DMS53 (cell line): ENCODE data around the gene MANF.

Source experiments
- DNase-seq: peaks from one replicate; lab custom pipeline; 2025; lab: John Stamatoyannopoulos, UW

MANF gene

GRCh38 chr3:51390246-51391074 is 5.4 kb downstream of the MANF start:
- DNase-seq = no peak

GRCh38 chr3:51391075-51391565 is 6.0 kb downstream of the MANF start, which contains the start of gene RBM15B:
RBM15B (plus strand) TSS chr3:51391285; CDS start chr3:51391400, 115 bp downstream.
- DNase-seq = peak; percentile 92

- peak; percentile 49 for DNase-seq
Measured at GRCh38 chr3:51391566-51392354, 6.7 kb downstream of the MANF start.

- no peak for DNase-seq
Measured at GRCh38 chr3:51392355-51393133, 7.5 kb downstream of the MANF start.

GRCh38 chr3:51393134-51393495 is 8.0 kb downstream of the MANF start:
- DNase-seq = no peak

GRCh38 chr3:51393564-51393963 is 8.5 kb downstream of the MANF start:
- DNase-seq = no peak

GRCh38 chr3:51394541-51394940 is 9.4 kb downstream of the MANF start:
- DNase-seq = no peak

GRCh38 chr3:51395493-51396213 is 10.6 kb downstream of the MANF start:
- DNase-seq = no peak

- no peak for DNase-seq
Measured at GRCh38 chr3:51396401-51396800, 11.3 kb downstream of the MANF start.

- no peak for DNase-seq
Measured at GRCh38 chr3:51397392-51397791, 12.3 kb downstream of the MANF start.

- DNase-seq = no peak
Measured at GRCh38 chr3:51398595-51399310, 13.7 kb downstream of the MANF start.

- no peak for DNase-seq
Measured at GRCh38 chr3:51400166-51400565, 15.1 kb downstream of the MANF start.

GRCh38 chr3:51401735-51402134 is 16.6 kb downstream of the MANF start:
- DNase-seq = no peak

- no peak for DNase-seq
Measured at GRCh38 chr3:51403675-51404074, 18.6 kb downstream of the MANF start.

GRCh38 chr3:51408021-51408420 is 22.9 kb downstream of the MANF start:
- no peak for DNase-seq

- no peak for DNase-seq
Measured at GRCh38 chr3:51408813-51409212, 23.7 kb downstream of the MANF start.

GRCh38 chr3:51422211-51422610 is 37.1 kb downstream of the MANF start:
- DNase-seq = no peak

- no peak for DNase-seq
Measured at GRCh38 chr3:51426921-51427320, 41.8 kb downstream of the MANF start.

- no peak for DNase-seq
Measured at GRCh38 chr3:51429138-51429537, 44.0 kb downstream of the MANF start.

- no peak for DNase-seq
Measured at GRCh38 chr3:51434110-51434509, 49.0 kb downstream of the MANF start.
